ENCODE measurements around the gene AFF4.
"Not testable (repeated sequence)": the region's sequence is repeated elsewhere in the genome, so short reads cannot be mapped to it uniquely, and the experiment has no call there.

Gene AFF4

GRCh38 chr5:132956166-132956799 is 7.2 kb downstream of the AFF4 start:
- DNase-seq (ENCODE audit: low read depth) = not testable (repeated sequence)

GRCh38 chr5:132953710-132954109 is 9.7 kb downstream of the AFF4 start:
- no peak for DNase-seq (ENCODE audit: low read depth)

- no peak for DNase-seq (ENCODE audit: low read depth)
Observed at GRCh38 chr5:132952829-132953228, 10.6 kb downstream of the AFF4 start.

- DNase-seq (ENCODE audit: low read depth) = no peak
Observed at GRCh38 chr5:132951897-132952296, 11.5 kb downstream of the AFF4 start.

- no peak for DNase-seq (ENCODE audit: low read depth)
Observed at GRCh38 chr5:132949136-132949535, 14.3 kb downstream of the AFF4 start.

GRCh38 chr5:132947671-132948070 is 15.8 kb downstream of the AFF4 start:
- no peak for DNase-seq (ENCODE audit: low read depth)

GRCh38 chr5:132945315-132945714 is 18.1 kb downstream of the AFF4 start:
- not testable (repeated sequence) for DNase-seq (ENCODE audit: low read depth)

GRCh38 chr5:132943362-132944022 is 19.9 kb downstream of the AFF4 start:
- no peak for DNase-seq (ENCODE audit: low read depth)

GRCh38 chr5:132941331-132941730 is 22.1 kb downstream of the AFF4 start:
- no peak for DNase-seq (ENCODE audit: low read depth)

GRCh38 chr5:132928062-132928407 is 35.4 kb downstream of the AFF4 start:
- DNase-seq (ENCODE audit: low read depth) = no peak

- no peak for DNase-seq (ENCODE audit: low read depth)
Observed at GRCh38 chr5:132927355-132928061, 35.9 kb downstream of the AFF4 start.

GRCh38 chr5:132926437-132926836 is 37.0 kb downstream of the AFF4 start:
- no peak for DNase-seq (ENCODE audit: low read depth)

- no peak for DNase-seq (ENCODE audit: low read depth)
Observed at GRCh38 chr5:132916086-132916485, 47.3 kb downstream of the AFF4 start.

GRCh38 chr5:132915681-132916080 is 47.8 kb downstream of the AFF4 start:
- DNase-seq (ENCODE audit: low read depth) = no peak

GRCh38 chr5:132909702-132910101 is 53.7 kb downstream of the AFF4 start:
- DNase-seq (ENCODE audit: low read depth) = no peak

GRCh38 chr5:132907161-132907560 is 56.3 kb downstream of the AFF4 start:
- no peak for DNase-seq (ENCODE audit: low read depth)

- DNase-seq (ENCODE audit: low read depth) = no peak
Observed at GRCh38 chr5:132905938-132906337, 57.5 kb downstream of the AFF4 start.

- no peak for DNase-seq (ENCODE audit: low read depth)
Observed at GRCh38 chr5:132901730-132902129, 61.7 kb downstream of the AFF4 start.

- DNase-seq (ENCODE audit: low read depth) = no peak
Observed at GRCh38 chr5:132901036-132901435, 62.4 kb downstream of the AFF4 start.

GRCh38 chr5:132898094-132898493 is 65.3 kb downstream of the AFF4 start:
- no peak for DNase-seq (ENCODE audit: low read depth)

GRCh38 chr5:132896685-132897084 is 66.7 kb downstream of the AFF4 start:
- DNase-seq (ENCODE audit: low read depth) = no peak

GRCh38 chr5:132895719-132896305 is 67.6 kb downstream of the AFF4 start:
- no peak for DNase-seq (ENCODE audit: low read depth)

- DNase-seq (ENCODE audit: low read depth) = no peak
Observed at GRCh38 chr5:132890817-132891216, 72.6 kb downstream of the AFF4 start.

All from stimulated activated CD8-positive, alpha-beta memory T cell treated with anti-CD3 and anti-CD28 coated beads, Interleukin-12 subunit alpha, Interleukin-12 subunit beta, amount 100 ng/mL, for 4 hours (primary cell).